Testis (tissue), 2 donors: ENCODE measurements around the gene SGSM2.

Experiments
- CTCF ChIP-seq, 3 experiments: fragments of 450-650 bp in 2 of 3; fragments of 200-600 bp in 1 of 3; sonication (generic) in 1 of 3; IDR thresholded peaks; one replicate each; pipeline ENCODE4 v1.5.1; 2016 to 2019; ENCODE audit warnings: antibody characterized with exemption in 3 of 3, mild to moderate bottlenecking in 2 of 3, moderate library complexity in 1 of 3
- POLR2A ChIP-seq: fragments of 450-650 bp; IDR thresholded peaks from one replicate; pipeline ENCODE4 v1.6.1; 2017; ENCODE audit warnings: antibody characterized with exemption, mild to moderate bottlenecking, moderate library complexity

DNA sequence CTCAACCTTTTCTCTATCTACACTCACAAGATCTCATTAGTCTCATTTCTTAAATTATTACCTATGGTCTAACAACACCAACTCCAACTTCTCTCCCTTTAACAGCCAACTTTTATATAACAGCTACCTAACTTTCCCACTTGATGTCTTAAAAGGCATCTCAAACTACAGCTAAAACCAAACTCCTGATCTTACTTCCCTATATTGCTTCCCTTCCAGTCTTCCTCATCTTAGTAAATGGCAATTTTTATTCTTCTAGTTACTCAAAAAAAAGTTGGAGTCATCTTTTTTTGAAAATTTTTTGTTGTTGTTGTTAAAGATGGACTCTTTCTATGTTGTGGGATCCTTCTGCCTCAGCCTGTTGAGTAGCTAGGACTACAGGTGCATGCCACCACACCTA is 18.2 kb upstream of the SGSM2 start:
- no peak for TF ChIP-seq CTCF (IDR thresholded peaks at IDR 0.05)
- TF ChIP-seq POLR2A, result no peak
